Mesothelial cell of epicardium (in vitro differentiated cells): Measurements from ENCODE around the gene LRFN3. TPM values are rescaled to one million over a fixed set of nuclear protein-coding genes. Genes with fewer than 3 reads are reported as not detected.

Experiments used
- DNase-seq, 2 experiments: peaks; one replicate each; pipeline ENCODE4 v3.0.0; 2021; ENCODE audit warnings: low spot score in 2 of 2; ENCODE audit not compliant: unreplicated experiment in 2 of 2
- H3K27ac Mint-ChIP-seq: 2 replicates; pipeline ENCODE4 v1.8.0; 2021; ENCODE audit warnings: mixed read lengths
- H3K27me3 Mint-ChIP-seq: 2 replicates; pipeline ENCODE4 v1.8.0; 2021; ENCODE audit warnings: low read depth, mixed read lengths
- H3K36me3 Mint-ChIP-seq: 2 replicates; pipeline ENCODE4 v1.8.0; 2021; ENCODE audit warnings: mixed read lengths
- H3K4me1 Mint-ChIP-seq: 2 replicates; pipeline ENCODE4 v1.8.0; 2021; ENCODE audit warnings: mixed read lengths
- H3K4me3 Mint-ChIP-seq: 2 replicates; pipeline ENCODE4 v1.8.0; 2021; ENCODE audit warnings: mild to moderate bottlenecking, moderate library complexity, mixed read lengths
- H3K9me3 Mint-ChIP-seq: 2 replicates; pipeline ENCODE4 v1.8.0; 2021; ENCODE audit warnings: mixed read lengths
- total RNA-seq: library from RNA; stranded (reverse); gene quantifications from 3 replicates; pipeline ENCODE4 v1.2.1, GENCODE V29; 2021
- TF ChIP-seq, protein P1 (sequence below): fragments of 200-600 bp; sonication (generic); IDR thresholded peaks from one replicate; pipeline ENCODE4 v1.5.0; 2021; ENCODE audit warnings: antibody characterized with exemption; ENCODE audit not compliant: unreplicated experiment

Gene LRFN3
- total RNA-seq, 1 donor from 2014 or later: 25.7 TPM

- no peak for DNase-seq
- Mint-ChIP-seq H3K27me3 (peaks cover 59% of the 10 kb centered on the region), H3K36me3 (no peaks in the 10 kb centered on the region), H3K27ac (no peak overlapping the region), H3K4me3 (no peak overlapping the region), H3K4me1 (peaks cover 3% of the 10 kb centered on the region), H3K9me3 (no peaks in the 10 kb centered on the region)
- TF ChIP-seq, protein P1, sequence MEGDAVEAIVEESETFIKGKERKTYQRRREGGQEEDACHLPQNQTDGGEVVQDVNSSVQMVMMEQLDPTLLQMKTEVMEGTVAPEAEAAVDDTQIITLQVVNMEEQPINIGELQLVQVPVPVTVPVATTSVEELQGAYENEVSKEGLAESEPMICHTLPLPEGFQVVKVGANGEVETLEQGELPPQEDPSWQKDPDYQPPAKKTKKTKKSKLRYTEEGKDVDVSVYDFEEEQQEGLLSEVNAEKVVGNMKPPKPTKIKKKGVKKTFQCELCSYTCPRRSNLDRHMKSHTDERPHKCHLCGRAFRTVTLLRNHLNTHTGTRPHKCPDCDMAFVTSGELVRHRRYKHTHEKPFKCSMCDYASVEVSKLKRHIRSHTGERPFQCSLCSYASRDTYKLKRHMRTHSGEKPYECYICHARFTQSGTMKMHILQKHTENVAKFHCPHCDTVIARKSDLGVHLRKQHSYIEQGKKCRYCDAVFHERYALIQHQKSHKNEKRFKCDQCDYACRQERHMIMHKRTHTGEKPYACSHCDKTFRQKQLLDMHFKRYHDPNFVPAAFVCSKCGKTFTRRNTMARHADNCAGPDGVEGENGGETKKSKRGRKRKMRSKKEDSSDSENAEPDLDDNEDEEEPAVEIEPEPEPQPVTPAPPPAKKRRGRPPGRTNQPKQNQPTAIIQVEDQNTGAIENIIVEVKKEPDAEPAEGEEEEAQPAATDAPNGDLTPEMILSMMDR: no peak
Measured at GRCh38 chr19:35988824-35989223, 52.6 kb downstream of the LRFN3 start.

DNA sequence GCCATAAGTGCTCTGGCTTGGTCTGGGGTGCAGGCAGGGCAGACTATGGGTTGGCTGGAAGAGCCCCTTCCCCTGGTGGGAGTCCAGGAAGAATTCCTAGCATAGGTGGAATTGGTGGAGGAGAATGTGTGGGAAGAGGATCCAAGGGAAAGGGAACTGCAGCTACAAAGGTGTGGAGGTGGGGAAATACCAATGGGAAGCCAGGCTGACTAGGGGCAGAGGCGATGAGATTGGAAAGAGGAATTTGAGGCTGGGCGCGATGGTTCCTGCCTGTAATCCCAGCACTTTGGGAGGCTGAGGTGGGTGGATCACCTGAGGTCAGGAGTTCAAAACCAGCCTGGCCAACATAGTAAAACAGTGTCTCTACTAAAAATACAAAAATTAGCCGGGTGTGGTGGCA is 54.0 kb downstream of the LRFN3 start:
- TF ChIP-seq, protein P1: no peak
- no peak for DNase-seq
- no peaks in the 10 kb centered on the region for H3K36me3 Mint-ChIP-seq
- H3K9me3 Mint-ChIP-seq: no peaks in the 10 kb centered on the region
- H3K27me3 Mint-ChIP-seq: peaks cover 45% of the 10 kb centered on the region
- H3K27ac Mint-ChIP-seq: no peak overlapping the region
- H3K4me3 Mint-ChIP-seq: no peak overlapping the region
- peaks cover 5% of the 10 kb centered on the region for H3K4me1 Mint-ChIP-seq

DNA sequence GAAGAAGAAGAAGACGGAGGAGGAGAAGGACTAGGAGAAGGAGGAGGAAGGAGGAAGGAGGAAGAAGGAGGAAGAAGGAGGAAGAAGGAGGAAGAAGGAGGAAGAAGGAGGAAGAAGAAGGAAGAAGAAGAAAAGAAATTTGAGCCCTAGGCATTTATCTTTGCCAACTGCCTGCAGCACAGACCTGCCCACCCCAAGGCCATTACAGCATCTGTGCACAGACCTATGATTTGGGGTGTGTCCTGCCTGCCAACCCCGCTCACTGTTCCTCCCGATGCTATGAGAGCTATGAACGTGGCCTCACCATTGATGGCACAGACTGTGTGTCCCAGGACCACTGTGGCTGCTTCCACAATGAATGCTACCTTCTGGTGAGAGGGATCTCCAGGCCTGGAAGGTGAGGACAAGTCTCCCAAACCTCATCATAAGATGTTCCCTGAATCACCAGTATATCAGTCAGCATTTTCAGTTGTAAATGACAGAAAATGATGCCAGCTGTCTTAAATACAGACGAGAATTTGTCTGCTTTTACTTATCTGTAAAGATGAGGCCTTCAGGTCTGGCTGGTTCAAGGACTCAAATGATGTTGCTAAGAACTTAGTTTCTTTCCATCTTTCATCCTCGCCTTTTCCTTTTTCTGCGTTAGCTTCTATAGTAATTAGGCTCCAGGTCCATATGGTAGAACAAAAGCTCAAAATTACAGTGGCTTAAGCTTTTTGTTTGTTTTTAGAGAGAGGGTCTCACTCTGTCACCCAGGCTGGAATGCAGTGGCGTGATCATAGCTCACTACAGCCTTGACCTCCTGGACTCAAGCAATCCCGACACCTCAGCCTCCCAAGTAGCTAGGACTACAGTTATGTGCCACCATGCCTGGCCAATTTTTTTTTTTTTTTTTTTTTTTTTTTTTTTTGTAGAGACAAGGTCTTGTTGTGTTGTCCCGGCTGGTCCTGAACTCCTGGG is 54.9 kb downstream of the LRFN3 start:
- Mint-ChIP-seq H3K27me3 (peaks cover 36% of the 10 kb centered on the region), H3K36me3 (no peaks in the 10 kb centered on the region), H3K9me3 (no peaks in the 10 kb centered on the region), H3K27ac (no peak overlapping the region), H3K4me1 (peaks cover 10% of the 10 kb centered on the region), H3K4me3 (no peak overlapping the region)
- no peak for DNase-seq
- TF ChIP-seq, protein P1: no peak

DNA sequence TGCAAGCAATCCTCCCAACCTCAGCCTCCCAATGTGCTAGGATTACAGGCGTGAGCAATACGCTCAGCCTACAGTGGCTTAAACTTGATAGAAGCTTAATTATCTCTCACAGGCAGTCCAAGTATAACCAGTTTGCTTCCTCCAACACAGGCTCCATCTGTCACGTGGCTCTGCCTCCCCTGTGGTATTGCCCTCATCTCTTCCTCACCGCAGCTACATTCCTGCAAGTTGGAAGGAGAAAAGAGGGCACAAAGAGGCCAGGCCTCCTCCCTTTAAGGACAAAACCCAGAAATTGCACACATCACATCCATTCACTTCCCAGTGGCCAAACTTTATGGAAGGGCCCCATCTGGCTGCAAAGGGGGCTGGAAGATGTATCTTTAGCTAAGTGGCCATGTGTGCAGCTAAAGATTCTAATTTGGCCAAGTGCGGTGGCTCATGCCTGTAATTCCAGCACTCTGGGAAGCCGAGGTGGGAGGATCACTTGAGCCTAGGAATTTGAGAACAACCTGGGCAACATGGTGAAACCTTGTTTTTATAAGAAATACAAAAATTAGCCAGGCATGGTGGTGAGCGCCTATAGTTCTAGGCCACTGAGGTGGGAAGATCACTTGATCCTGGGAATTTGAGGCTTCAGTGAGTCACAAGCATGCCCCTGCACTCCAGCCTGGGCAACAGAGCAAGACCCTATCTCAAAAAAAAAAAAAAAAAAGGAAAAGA is 55.7 kb downstream of the LRFN3 start:
- no peak for DNase-seq
- Mint-ChIP-seq H3K4me3 (no peak overlapping the region), H3K9me3 (no peaks in the 10 kb centered on the region), H3K36me3 (no peaks in the 10 kb centered on the region), H3K27ac (no peak overlapping the region), H3K4me1 (peaks cover 15% of the 10 kb centered on the region), H3K27me3 (peaks cover 28% of the 10 kb centered on the region)
- TF ChIP-seq, protein P1: no peak

DNA sequence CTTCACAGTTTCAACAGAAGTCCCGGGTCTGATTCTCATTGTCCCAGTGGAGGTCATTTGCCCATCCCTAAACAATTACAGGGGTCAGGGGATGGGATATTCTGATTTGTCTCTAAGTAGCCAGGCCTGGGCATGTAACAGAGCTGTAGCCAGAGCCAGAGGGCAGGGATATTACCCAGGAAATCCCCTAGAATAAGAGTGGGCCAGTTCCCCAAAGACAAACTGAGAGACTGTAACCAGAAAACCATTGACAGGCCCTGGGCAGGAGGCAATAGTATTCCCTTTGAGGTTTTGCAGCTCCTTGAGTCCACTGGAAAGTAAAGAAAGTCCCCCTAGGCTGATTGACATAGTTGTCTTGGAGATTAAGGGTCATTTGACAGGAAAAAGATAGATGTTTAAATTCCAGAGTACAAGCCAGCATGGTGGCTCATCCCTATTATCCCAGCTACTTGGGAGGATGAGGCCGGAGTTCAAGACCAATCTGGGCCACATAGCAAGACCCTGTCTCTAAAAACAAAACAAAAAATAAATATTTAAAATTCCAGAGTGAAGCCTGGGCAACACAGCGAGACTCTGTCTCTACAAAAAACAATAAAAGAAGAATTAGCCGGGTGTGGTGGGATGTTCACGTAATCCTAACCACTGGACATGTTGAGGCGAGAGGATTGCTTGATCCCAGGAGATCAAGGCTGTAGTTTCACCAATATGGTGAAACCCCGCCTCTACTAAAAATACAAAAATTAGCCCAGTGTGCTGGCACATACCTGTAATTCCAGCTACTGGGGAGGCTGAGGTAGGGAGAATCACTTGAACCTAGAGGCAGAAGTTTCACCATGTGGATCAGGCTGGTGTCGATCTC is 57.0 kb downstream of the LRFN3 start:
- no peaks in the 10 kb centered on the region for H3K36me3 Mint-ChIP-seq
- H3K27ac Mint-ChIP-seq: no peak overlapping the region
- H3K9me3 Mint-ChIP-seq: no peaks in the 10 kb centered on the region
- no peak overlapping the region for H3K4me3 Mint-ChIP-seq
- TF ChIP-seq, protein P1: no peak
- no peak for DNase-seq
- H3K27me3 Mint-ChIP-seq: peaks cover 15% of the 10 kb centered on the region
- peaks cover 14% of the 10 kb centered on the region for H3K4me1 Mint-ChIP-seq
